OCI-LY1 (cell line): Measurements from ENCODE around the gene OR13J1.

Experiments used
- CTCF ChIP-seq: fragments of 200-600 bp; sonication (generic), shearing (Covaris generic); IDR thresholded peaks from 2 replicates; pipeline ENCODE4 v1.5.1; 2017; ENCODE audit warnings: mild to moderate bottlenecking, antibody characterized with exemption, low read length, moderate library complexity, mixed read lengths
- EZH2 ChIP-seq: fragments of 200-600 bp; sonication (generic), shearing (Covaris generic); IDR thresholded peaks from 2 replicates; pipeline ENCODE4 v1.8.0; 2017; ENCODE audit warnings: borderline replicate concordance, mixed run types, mild to moderate bottlenecking, antibody characterized with exemption, low read length, moderate library complexity, mixed read lengths

- no peak for TF ChIP-seq EZH2
- TF ChIP-seq CTCF: no peak
Measured at GRCh38 chr9:35852876-35853865, 17.0 kb downstream of the OR13J1 start.
